Heart left ventricle (tissue), 13 donors: Measurements from ENCODE around the gene ERFE.

Source experiments
- POLR2A ChIP-seq, 2 donors: fragments of 450-650 bp; IDR thresholded peaks; one replicate each; pipeline ENCODE4 v1.6.1; 2017; ENCODE audit warnings: antibody characterized with exemption in 2 of 2, mild to moderate bottlenecking in 2 of 2, moderate library complexity in 2 of 2
- TF ChIP-seq, protein P1 (sequence below), 12 donors: fragments of 200-600 bp; sonication (generic) in 4 of 12; IDR thresholded peaks; one replicate each; pipeline versions ENCODE4 v1.5.0 to v1.8.0; 2018 to 2022; ENCODE audit warnings: antibody characterized with exemption in 12 of 12, mild to moderate bottlenecking in 5 of 12
- donor health status: ischemic (EF 13 %, LVEDD 7.1; RV severe dilation, severe dysfunction).
- donor health status: DM: no; HTN: yes; CAD: no.
- donor health status: DM: no; HTN: no; CAD: no.
- donor health status: ischemic (EF 25% LVEDD 6.9; RV normal size, moderate dysfunction).
- donor health status: ischemic (EF 25% LVEDD 5.7; RV mildly dilated, moderate dysfunction).
- donor health status: ischemic (EF 35%, LVEDD 5.7; RV mildly dilated, moderate dysfunction).
- donor health status: nonischemic (EF 11% LVEDD 7.7; RV severe dilation, severe dysfunction).
- donor health status: DM: yes; HTN: yes; CAD: no.
- donor health status: PGD.
- donor health status: ischemic (EF 29% LVEDD 5.4; RV normal size, mild dysfunction).
- donor health status: nonischemic (EF 23%, LVEDD 6.1; RV moderate dilation, normal function).

DNA sequence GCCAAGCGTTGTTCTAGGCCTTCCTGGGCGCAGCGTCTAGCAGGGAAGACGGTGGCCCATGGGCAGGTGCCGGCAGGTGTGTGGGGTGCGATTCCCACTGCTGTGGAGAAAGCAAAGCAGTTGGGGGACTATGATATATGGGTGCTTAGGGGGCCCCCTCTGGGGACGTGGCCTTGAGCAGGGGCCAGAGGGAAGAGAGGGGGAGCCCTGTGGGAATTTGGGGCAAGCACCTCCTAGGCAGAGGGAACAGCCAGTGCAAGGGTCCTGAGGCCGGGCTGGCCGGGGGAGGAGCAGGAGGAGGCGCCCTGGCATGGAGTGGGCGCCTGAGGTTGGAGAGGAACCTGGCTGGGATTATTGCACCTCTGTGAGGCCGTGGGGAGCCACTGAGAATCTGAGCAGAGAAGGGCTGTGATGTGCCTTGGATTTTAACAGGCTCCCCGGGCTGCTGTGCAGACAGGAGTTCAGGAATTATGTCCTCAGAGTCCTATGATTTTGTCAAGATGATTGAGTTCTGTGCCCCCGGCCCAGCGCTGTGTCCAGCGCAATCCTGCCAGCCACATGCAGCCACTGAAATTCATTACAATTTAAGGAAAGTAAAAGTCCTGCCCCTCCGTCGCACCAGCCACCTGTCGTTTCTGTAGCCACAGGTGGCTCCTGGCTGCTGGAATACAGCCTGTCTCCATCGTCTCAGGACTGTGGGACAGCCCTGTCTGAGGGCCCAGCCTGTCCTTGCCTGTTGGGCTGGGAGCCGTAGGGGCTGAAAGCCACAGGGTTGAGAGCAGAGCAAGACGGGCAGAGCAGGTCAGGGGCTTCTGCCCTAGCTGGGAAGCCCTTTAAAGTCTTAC is 29.4 kb upstream of the ERFE start:
- TF ChIP-seq POLR2A (IDR thresholded peaks at IDR 0.05): no peak
- TF ChIP-seq, protein P1, sequence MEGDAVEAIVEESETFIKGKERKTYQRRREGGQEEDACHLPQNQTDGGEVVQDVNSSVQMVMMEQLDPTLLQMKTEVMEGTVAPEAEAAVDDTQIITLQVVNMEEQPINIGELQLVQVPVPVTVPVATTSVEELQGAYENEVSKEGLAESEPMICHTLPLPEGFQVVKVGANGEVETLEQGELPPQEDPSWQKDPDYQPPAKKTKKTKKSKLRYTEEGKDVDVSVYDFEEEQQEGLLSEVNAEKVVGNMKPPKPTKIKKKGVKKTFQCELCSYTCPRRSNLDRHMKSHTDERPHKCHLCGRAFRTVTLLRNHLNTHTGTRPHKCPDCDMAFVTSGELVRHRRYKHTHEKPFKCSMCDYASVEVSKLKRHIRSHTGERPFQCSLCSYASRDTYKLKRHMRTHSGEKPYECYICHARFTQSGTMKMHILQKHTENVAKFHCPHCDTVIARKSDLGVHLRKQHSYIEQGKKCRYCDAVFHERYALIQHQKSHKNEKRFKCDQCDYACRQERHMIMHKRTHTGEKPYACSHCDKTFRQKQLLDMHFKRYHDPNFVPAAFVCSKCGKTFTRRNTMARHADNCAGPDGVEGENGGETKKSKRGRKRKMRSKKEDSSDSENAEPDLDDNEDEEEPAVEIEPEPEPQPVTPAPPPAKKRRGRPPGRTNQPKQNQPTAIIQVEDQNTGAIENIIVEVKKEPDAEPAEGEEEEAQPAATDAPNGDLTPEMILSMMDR (IDR thresholded peaks at IDR 0.05): no peak
